HUDEP-2 (cell line): ENCODE measurements around the gene IFNL4.
"Not testable (repeated sequence)": the region's sequence is repeated elsewhere in the genome, so short reads cannot be mapped to it uniquely, and the experiment has no call there.

Experiments used
- DNase-seq, 76 experiments: peaks; one replicate each; lab custom pipeline; 2025; ENCODE audit not compliant: unreplicated experiment in 76 of 76; lab: John Stamatoyannopoulos, UW

The IFNL4 gene

GRCh38 chr19:39230096-39230764 is 18.4 kb downstream of the IFNL4 start:
- no peak for DNase-seq

GRCh38 chr19:39224910-39225309 is 23.7 kb downstream of the IFNL4 start:
- peak in 1 of 76 experiments; percentile 12 for DNase-seq

- peak in 8 of 76 experiments; percentile 8 to 41 (median 18) for DNase-seq
Measured at GRCh38 chr19:39223703-39224279, 24.9 kb downstream of the IFNL4 start.

GRCh38 chr19:39219108-39219507 is 29.5 kb downstream of the IFNL4 start:
- peak in 1 of 76 experiments; percentile 15 for DNase-seq

GRCh38 chr19:39218230-39219007 is 30.2 kb downstream of the IFNL4 start:
- no peak for DNase-seq

- no peak for DNase-seq
Measured at GRCh38 chr19:39217094-39217493, 31.6 kb downstream of the IFNL4 start.

- DNase-seq = not testable (repeated sequence)
Measured at GRCh38 chr19:39215323-39215722, 33.3 kb downstream of the IFNL4 start.

- peak in 58 of 76 experiments; percentile 10 to 79 (median 44) for DNase-seq
Measured at GRCh38 chr19:39212375-39212742, 36.3 kb downstream of the IFNL4 start.

GRCh38 chr19:39211731-39212374 is 36.8 kb downstream of the IFNL4 start:
- no peak for DNase-seq

- no peak for DNase-seq
Measured at GRCh38 chr19:39209196-39209595, 39.5 kb downstream of the IFNL4 start.

- no peak for DNase-seq
Measured at GRCh38 chr19:39208175-39208795, 40.4 kb downstream of the IFNL4 start.

GRCh38 chr19:39207293-39207836 is 41.3 kb downstream of the IFNL4 start:
- DNase-seq = no peak

- DNase-seq = no peak
Measured at GRCh38 chr19:39206122-39206521, 42.5 kb downstream of the IFNL4 start.

- no peak for DNase-seq
Measured at GRCh38 chr19:39205449-39205764, 43.2 kb downstream of the IFNL4 start.

- no peak for DNase-seq
Measured at GRCh38 chr19:39203372-39204341, 45.0 kb downstream of the IFNL4 start, which contains the start of gene SYCN. SYCN (minus strand) TSS chr19:39204263; CDS start chr19:39204254, 9 bp downstream.

GRCh38 chr19:39202998-39203355 is 45.7 kb downstream of the IFNL4 start:
- DNase-seq = no peak

- DNase-seq = no peak
Measured at GRCh38 chr19:39200803-39201115, 47.9 kb downstream of the IFNL4 start.

- DNase-seq = no peak
Measured at GRCh38 chr19:39200066-39200802, 48.4 kb downstream of the IFNL4 start.

GRCh38 chr19:39199025-39199424 is 49.6 kb downstream of the IFNL4 start:
- DNase-seq = peak in 5 of 76 experiments; percentile 16 to 42 (median 31)
